Measurements from ENCODE around the gene PIP5K1C. TPM values are rescaled to one million over a fixed set of nuclear protein-coding genes. Genes with fewer than 3 reads are reported as not detected.

PIP5K1C gene
- total and polyA plus RNA-seq, 10 of the 15 experiments (the other 5 are each of a cell fraction or from before 2014, with no cell fraction given): 0.39 to 19.6 (median 5.3) TPM

DNA sequence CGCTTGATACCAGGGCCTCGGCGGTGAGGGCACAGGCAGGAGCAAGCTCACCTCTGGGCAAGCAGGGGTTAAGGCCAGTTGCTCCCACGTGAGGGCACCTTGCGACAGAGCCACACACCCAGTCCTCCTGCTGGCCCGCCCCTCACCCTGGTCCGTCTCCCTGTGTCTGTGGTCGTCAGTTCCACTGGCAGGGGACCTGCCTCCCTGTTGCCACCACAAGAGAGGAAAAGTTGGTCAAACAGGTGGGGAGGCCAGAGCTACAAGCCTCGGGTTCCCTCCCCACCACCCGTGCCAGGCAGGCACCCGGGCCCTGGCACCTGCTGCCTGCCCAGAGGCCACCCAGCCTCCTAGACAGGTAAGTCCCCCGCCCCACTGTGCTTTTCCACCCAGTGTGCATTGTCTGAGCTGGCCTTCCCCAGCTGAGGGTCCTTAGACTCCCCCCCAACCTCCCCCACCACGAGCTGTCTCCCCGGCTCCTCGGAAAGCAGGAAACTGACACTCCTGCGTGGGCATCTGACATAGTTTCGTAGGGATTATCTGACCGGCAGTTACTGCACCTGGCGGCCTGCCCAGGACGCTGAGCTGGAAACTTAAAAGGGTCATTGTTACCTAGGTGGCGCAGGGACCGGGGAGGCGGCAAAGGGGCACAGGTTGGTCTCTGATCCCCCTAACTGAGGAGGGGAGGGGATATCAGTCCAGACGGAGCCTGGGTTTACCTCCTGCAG, 8.1 kb upstream of the PIP5K1C start, which contains the start of gene TJP3 (continued):
- TF ChIP-seq, protein P1, sequence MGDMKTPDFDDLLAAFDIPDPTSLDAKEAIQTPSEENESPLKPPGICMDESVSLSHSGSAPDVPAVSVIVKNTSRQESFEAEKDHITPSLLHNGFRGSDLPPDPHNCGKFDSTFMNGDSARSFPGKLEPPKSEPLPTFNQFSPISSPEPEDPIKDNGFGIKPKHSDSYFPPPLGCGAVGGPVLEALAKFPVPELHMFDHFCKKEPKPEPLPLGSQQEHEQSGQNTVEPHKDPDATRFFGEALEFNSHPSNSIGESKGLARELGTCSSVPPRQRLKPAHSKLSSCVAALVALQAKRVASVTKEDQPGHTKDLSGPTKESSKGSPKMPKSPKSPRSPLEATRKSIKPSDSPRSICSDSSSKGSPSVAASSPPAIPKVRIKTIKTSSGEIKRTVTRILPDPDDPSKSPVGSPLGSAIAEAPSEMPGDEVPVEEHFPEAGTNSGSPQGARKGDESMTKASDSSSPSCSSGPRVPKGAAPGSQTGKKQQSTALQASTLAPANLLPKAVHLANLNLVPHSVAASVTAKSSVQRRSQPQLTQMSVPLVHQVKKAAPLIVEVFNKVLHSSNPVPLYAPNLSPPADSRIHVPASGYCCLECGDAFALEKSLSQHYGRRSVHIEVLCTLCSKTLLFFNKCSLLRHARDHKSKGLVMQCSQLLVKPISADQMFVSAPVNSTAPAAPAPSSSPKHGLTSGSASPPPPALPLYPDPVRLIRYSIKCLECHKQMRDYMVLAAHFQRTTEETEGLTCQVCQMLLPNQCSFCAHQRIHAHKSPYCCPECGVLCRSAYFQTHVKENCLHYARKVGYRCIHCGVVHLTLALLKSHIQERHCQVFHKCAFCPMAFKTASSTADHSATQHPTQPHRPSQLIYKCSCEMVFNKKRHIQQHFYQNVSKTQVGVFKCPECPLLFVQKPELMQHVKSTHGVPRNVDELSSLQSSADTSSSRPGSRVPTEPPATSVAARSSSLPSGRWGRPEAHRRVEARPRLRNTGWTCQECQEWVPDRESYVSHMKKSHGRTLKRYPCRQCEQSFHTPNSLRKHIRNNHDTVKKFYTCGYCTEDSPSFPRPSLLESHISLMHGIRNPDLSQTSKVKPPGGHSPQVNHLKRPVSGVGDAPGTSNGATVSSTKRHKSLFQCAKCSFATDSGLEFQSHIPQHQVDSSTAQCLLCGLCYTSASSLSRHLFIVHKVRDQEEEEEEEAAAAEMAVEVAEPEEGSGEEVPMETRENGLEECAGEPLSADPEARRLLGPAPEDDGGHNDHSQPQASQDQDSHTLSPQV (IDR thresholded peaks at IDR 0.05): no peak
- TF ChIP-seq KLF5 (IDR thresholded peaks at IDR 0.05; ENCODE audit: partially characterized antibody): no peak

DNA sequence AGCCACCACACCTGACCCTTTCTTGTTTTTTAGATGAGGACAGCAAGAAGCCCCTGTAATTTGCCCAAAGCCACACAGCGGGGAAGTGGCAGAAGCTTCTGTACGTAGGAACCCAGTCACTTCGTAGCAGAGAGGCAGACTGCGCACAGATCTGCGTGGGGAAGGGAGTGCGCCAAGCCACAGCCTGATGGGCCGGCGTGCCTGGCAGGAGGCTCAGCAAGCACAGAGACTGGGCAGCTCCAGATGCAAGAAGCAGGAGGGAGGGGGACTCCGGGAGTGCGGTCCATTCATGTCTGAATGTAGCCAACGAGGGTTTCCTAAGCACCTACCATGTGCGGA, 7.6 kb upstream of the PIP5K1C start:
- no peaks in the 10 kb centered on the region for H3K27me3 ChIP-seq (replicated peaks in 1 of 2; ENCODE audit: control insufficient read depth in 2 of 2, insufficient read depth in 2 of 2, low read length in 1 of 2)
- ChIA-PET SMC1A (ENCODE audit: uncharacterized antibody, unreplicated experiment) (interaction anchor here (0.6 to 1.1 kb wide), 2 partner anchors 54 to 255 kb away, joined by 3 read pairs; partner anchors contain the start of genes APBA3 and MRPL54), POLR2A (no interaction called here), RAD21 (ENCODE audit: unreplicated experiment) (no interaction called here), CTCF (interaction anchor here (0.8 to 2.2 kb wide), 3 partner anchors 15 to 46 kb away, joined by 3 to 4 read pairs (median 3); no protein-coding TSS in a partner anchor)
- no TSS peak for BruUV-seq (replicated peaks)
- in situ Hi-C loops (cut with MboI): no loop called here
- no peaks in the 10 kb centered on the region for H3K9me3 ChIP-seq (replicated peaks; ENCODE audit: control insufficient read depth, insufficient read depth, low read length)
- no peaks in the 10 kb centered on the region for H3K79me2 ChIP-seq (ENCODE audit: control insufficient read depth, insufficient read depth, low read length)
- no peak for DNase-seq (ENCODE audit: low read depth, low spot score)
- H4K20me1 ChIP-seq (ENCODE audit: control insufficient read depth, insufficient read depth): no peaks in the 10 kb centered on the region
- intact Hi-C loops (cut with micrococcal nuclease; ENCODE audit: unreplicated experiment): loop anchor here (5.0 kb wide), 1 partner anchor 161 kb away; no protein-coding TSS in a partner anchor
- 74% methylated on average over 12 of the region's 12 CpGs for WGBS (ENCODE audit: insufficient coverage, insufficient replicate concordance, low lambda C conversion rate, missing lambda C conversion rate)
- no peak overlapping the region for H3K9ac ChIP-seq (ENCODE audit: control insufficient read depth, insufficient read depth, low read length)
- no peak overlapping the region for H2AFZ ChIP-seq (ENCODE audit: control insufficient read depth, low read depth, low read length)
- no peak for ATAC-seq
- no peaks in the 10 kb centered on the region for H3K36me3 ChIP-seq (ENCODE audit: control insufficient read depth in 2 of 2, insufficient read depth in 2 of 2, low read length in 1 of 2)
- FAIRE-seq: no peak
- H3K4me2 ChIP-seq (ENCODE audit: control insufficient read depth, insufficient read depth): no peak overlapping the region
- H3K4me3 ChIP-seq: no peak overlapping the region
- no peaks in the 10 kb centered on the region for H3K4me1 ChIP-seq (ENCODE audit: control insufficient read depth, insufficient read depth, low read length)
- TF ChIP-seq MXI1 (IDR thresholded peaks at IDR 0.05; ENCODE audit: low read depth, low read length) (no peak), SREBF1 (IDR thresholded peaks at IDR 0.05; ENCODE audit: low read length) (no peak), EED (IDR thresholded peaks at IDR 0.05; ENCODE audit: low read depth) (no peak), ZBED1 (IDR thresholded peaks at IDR 0.05; ENCODE audit: borderline replicate concordance) (no peak), ESRRA (IDR thresholded peaks at IDR 0.05; ENCODE audit: low read length) (no peak), CBFB (IDR thresholded peaks at IDR 0.05; ENCODE audit: low read depth) (no peak), SP1 (IDR thresholded peaks at IDR 0.05; ENCODE audit: low read depth, low read length) (no peak), SREBF2 (IDR thresholded peaks at IDR 0.05; ENCODE audit: low read length) (no peak), ASH2L (IDR thresholded peaks at IDR 0.05; ENCODE audit: borderline replicate concordance, low read depth) (no peak)
- TF ChIP-seq, protein P2, sequence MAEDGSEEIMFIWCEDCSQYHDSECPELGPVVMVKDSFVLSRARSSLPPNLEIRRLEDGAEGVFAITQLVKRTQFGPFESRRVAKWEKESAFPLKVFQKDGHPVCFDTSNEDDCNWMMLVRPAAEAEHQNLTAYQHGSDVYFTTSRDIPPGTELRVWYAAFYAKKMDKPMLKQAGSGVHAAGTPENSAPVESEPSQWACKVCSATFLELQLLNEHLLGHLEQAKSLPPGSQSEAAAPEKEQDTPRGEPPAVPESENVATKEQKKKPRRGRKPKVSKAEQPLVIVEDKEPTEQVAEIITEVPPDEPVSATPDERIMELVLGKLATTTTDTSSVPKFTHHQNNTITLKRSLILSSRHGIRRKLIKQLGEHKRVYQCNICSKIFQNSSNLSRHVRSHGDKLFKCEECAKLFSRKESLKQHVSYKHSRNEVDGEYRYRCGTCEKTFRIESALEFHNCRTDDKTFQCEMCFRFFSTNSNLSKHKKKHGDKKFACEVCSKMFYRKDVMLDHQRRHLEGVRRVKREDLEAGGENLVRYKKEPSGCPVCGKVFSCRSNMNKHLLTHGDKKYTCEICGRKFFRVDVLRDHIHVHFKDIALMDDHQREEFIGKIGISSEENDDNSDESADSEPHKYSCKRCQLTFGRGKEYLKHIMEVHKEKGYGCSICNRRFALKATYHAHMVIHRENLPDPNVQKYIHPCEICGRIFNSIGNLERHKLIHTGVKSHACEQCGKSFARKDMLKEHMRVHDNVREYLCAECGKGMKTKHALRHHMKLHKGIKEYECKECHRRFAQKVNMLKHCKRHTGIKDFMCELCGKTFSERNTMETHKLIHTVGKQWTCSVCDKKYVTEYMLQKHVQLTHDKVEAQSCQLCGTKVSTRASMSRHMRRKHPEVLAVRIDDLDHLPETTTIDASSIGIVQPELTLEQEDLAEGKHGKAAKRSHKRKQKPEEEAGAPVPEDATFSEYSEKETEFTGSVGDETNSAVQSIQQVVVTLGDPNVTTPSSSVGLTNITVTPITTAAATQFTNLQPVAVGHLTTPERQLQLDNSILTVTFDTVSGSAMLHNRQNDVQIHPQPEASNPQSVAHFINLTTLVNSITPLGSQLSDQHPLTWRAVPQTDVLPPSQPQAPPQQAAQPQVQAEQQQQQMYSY (CRISPR knock-in tag; IDR thresholded peaks at IDR 0.05): no peak
- TF ChIP-seq, protein P3, sequence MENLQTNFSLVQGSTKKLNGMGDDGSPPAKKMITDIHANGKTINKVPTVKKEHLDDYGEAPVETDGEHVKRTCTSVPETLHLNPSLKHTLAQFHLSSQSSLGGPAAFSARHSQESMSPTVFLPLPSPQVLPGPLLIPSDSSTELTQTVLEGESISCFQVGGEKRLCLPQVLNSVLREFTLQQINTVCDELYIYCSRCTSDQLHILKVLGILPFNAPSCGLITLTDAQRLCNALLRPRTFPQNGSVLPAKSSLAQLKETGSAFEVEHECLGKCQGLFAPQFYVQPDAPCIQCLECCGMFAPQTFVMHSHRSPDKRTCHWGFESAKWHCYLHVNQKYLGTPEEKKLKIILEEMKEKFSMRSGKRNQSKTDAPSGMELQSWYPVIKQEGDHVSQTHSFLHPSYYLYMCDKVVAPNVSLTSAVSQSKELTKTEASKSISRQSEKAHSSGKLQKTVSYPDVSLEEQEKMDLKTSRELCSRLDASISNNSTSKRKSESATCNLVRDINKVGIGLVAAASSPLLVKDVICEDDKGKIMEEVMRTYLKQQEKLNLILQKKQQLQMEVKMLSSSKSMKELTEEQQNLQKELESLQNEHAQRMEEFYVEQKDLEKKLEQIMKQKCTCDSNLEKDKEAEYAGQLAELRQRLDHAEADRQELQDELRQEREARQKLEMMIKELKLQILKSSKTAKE (IDR thresholded peaks at IDR 0.05; ENCODE audit: low read depth, poor library complexity, severe bottlenecking): no peak
- H3K27ac ChIP-seq (ENCODE audit: control insufficient read depth, insufficient read depth): no peak overlapping the region
